Endothelial cell of umbilical vein (primary cell): ENCODE measurements around the gene NEU2. TPM values are rescaled to one million over a fixed set of nuclear protein-coding genes. Genes with fewer than 3 reads are reported as not detected.

Experiments used
- BruUV-seq: library from RNA; stranded (reverse); fragments of 400-500 nt; replicated peaks from 2 replicates; lab custom pipeline; 2021; lab: Mats Ljungman, UMichigan
- CTCF ChIA-PET: fragments of 300-600, 350-600 bp; sonication (Branson Sonifier 250); formaldehyde crosslinking; loops from one replicate; lab custom pipeline; 2021; ENCODE audit warnings: antibody characterized with exemption, inconsistent platforms; lab: Charles Lee
- POLR2A ChIA-PET: fragments of 300-600, 350-600 bp; sonication (Branson Sonifier 250); formaldehyde crosslinking; loops from one replicate; lab custom pipeline; 2021; ENCODE audit warnings: antibody characterized with exemption, inconsistent platforms; lab: Charles Lee
- DNase-seq: peaks from one replicate; pipeline ENCODE4 v3.0.0-alpha.2; 2011; ENCODE audit warnings: low read depth, low spot score
- FAIRE-seq: peaks from 2 replicates; lab custom pipeline; 2011; peaks lifted over from hg19 to GRCh38; lab: Jason Lieb, UNC
- H2AFZ ChIP-seq: 2 replicates; pipeline ENCODE4 v1.6.0; 2012; ENCODE audit warnings: low read depth, low read length, control low read depth, inconsistent platforms
- H3K27ac ChIP-seq: 2 replicates; pipeline ENCODE4 v1.5.1; 2011; ENCODE audit warnings: low read depth, mild to moderate bottlenecking, control low read depth, low read length, moderate library complexity; ENCODE audit not compliant: insufficient read depth
- H3K27me3 ChIP-seq, 2 experiments: 2 replicates each; pipeline versions ENCODE4 v1.6.0 to v1.6.1; 2011; ENCODE audit warnings: low read length in 2 of 2, mixed read lengths in 1 of 2; ENCODE audit not compliant: control insufficient read depth in 2 of 2, insufficient read depth in 2 of 2
- H3K36me3 ChIP-seq, 2 experiments: 2 replicates in 1 of 2; 3 replicates in 1 of 2; pipeline ENCODE4 v1.5.1; 2011; ENCODE audit warnings: low read length in 2 of 2, mild to moderate bottlenecking in 1 of 2, moderate library complexity in 1 of 2; ENCODE audit not compliant: control insufficient read depth in 2 of 2, insufficient read depth in 2 of 2; ENCODE audit errors: extremely low read depth in 1 of 2
- H3K4me1 ChIP-seq: 3 replicates; pipeline ENCODE4 v1.5.1; 2011; ENCODE audit warnings: mild to moderate bottlenecking, low read length; ENCODE audit not compliant: control insufficient read depth, insufficient read depth; ENCODE audit errors: extremely low read depth
- H3K4me2 ChIP-seq: 2 replicates; pipeline ENCODE4 v1.6.1; 2011; ENCODE audit warnings: low read length, control low read depth, mixed read lengths; ENCODE audit not compliant: insufficient read depth
- H3K4me3 ChIP-seq, 3 experiments: fragments of 200-600 bp in 1 of 3; sonication (generic), shearing (Covaris generic) in 1 of 3; replicated peaks in 1 of 3; 2 replicates each; pipeline ENCODE4 v1.5.1; 2011 to 2016; ENCODE audit warnings: control low read depth in 3 of 3, low read length in 3 of 3, mild to moderate bottlenecking in 2 of 3, inconsistent platforms in 1 of 3, low read depth in 1 of 3, moderate library complexity in 1 of 3; ENCODE audit not compliant: insufficient read depth in 1 of 3
- H3K79me2 ChIP-seq: 2 replicates; pipeline ENCODE4 v1.6.0; 2012; ENCODE audit warnings: low read length, inconsistent platforms; ENCODE audit not compliant: control insufficient read depth, insufficient read depth
- H3K9ac ChIP-seq: replicated peaks from 2 replicates; pipeline ENCODE3; 2011; ENCODE audit warnings: low read length, control low read depth; ENCODE audit not compliant: insufficient read depth; ENCODE audit errors: extremely low read depth
- H3K9me1 ChIP-seq: replicated peaks from 3 replicates; pipeline ENCODE4 v1.6.0; 2011; ENCODE audit warnings: mild to moderate bottlenecking, low read length; ENCODE audit not compliant: control insufficient read depth, insufficient read depth; ENCODE audit errors: extremely low read depth
- H3K9me3 ChIP-seq: replicated peaks from 2 replicates; pipeline ENCODE4 v1.5.1; 2012; ENCODE audit warnings: low read length, inconsistent platforms; ENCODE audit not compliant: control insufficient read depth, insufficient read depth
- H4K20me1 ChIP-seq: replicated peaks from 2 replicates; pipeline ENCODE3; 2011; ENCODE audit warnings: mild to moderate bottlenecking, low read length; ENCODE audit not compliant: control insufficient read depth, insufficient read depth; ENCODE audit errors: extremely low read depth
- EZH2 ChIP-seq: IDR thresholded peaks from 2 replicates; pipeline ENCODE4 v1.6.1; 2012; ENCODE audit warnings: borderline replicate concordance, low read depth, mild to moderate bottlenecking, moderate library complexity, low read length, inconsistent platforms; ENCODE audit not compliant: severe bottlenecking
- GATA2 ChIP-seq: IDR thresholded peaks from 2 replicates; pipeline ENCODE4 v1.7.0; 2011; ENCODE audit warnings: low read depth, mild to moderate bottlenecking, moderate library complexity, mixed read lengths, low read length; ENCODE audit not compliant: insufficient read length, insufficient read depth
- JUN ChIP-seq: IDR thresholded peaks from 2 replicates; pipeline ENCODE4 v1.6.1; 2011; ENCODE audit warnings: borderline replicate concordance, low read depth; ENCODE audit not compliant: insufficient read length, insufficient read depth
- MYC ChIP-seq: IDR thresholded peaks from one replicate; pipeline ENCODE4 v1.6.1; 2011; ENCODE audit warnings: mild to moderate bottlenecking, low read depth, low read length
- POLR2A ChIP-seq: IDR thresholded peaks from 2 replicates; pipeline ENCODE4 v1.6.1; 2012; ENCODE audit warnings: low read depth, mild to moderate bottlenecking, control low read depth, low read length
- POLR2AphosphoS5 ChIP-seq: IDR thresholded peaks from 2 replicates; pipeline ENCODE4 v1.6.1; 2012; ENCODE audit warnings: low read depth, mild to moderate bottlenecking, control low read depth, low read length, moderate library complexity; ENCODE audit not compliant: insufficient read depth
- dilution Hi-C: fragments of 300-500 bp; cut with MboI; formaldehyde crosslinking; loops from one replicate; pipeline ENCODE4 v1.15.0; 2019; ENCODE audit warnings: low sequenced_read_pairs; ENCODE audit not compliant: extremely low pct_ligation_motif_present
- intact Hi-C: fragments of 100-400 bp; cut with micrococcal nuclease; formaldehyde crosslinking; loops from one replicate; pipeline ENCODE4 v1.10.0; 2022
- polyA plus RNA-seq, 4 experiments: library from polyadenylated mRNA; depleted of rRNA in 3 of 4; stranded (reverse) in 3 of 4; unstranded in 1 of 4; fragments of >200 nt; gene quantifications; 2 replicates each; pipeline versions ENCODE4 v1.2.1 to v1.2.3, GENCODE V29; 2011 to 2012; ENCODE audit warnings: missing spikeins in 1 of 4
- total RNA-seq: library from RNA; stranded (reverse); gene quantifications from 2 replicates; pipeline ENCODE4 v1.2.3, GENCODE V29; 2021
- TF ChIP-seq, protein P1 (sequence below), 2 donors: IDR thresholded peaks; 1 replicate in 1 of 2; 2 replicates in 1 of 2; pipeline ENCODE4 v1.5.1; 2011; ENCODE audit warnings: low read length in 2 of 2, mild to moderate bottlenecking in 2 of 2, moderate library complexity in 2 of 2, control low read depth in 1 of 2, inconsistent platforms in 1 of 2, low read depth in 1 of 2; ENCODE audit not compliant: insufficient read depth in 1 of 2; ENCODE audit errors: extremely low read depth in 1 of 2
- TF ChIP-seq, protein P2 (sequence below): IDR thresholded peaks from 2 replicates; pipeline ENCODE4 v1.6.1; 2011; ENCODE audit not compliant: insufficient read depth, insufficient read length

NEU2 gene
- total and polyA plus RNA-seq, 2 donors (not counting 3 experiments of a cell fraction or from before 2014, with no cell fraction given): not detected

DNA sequence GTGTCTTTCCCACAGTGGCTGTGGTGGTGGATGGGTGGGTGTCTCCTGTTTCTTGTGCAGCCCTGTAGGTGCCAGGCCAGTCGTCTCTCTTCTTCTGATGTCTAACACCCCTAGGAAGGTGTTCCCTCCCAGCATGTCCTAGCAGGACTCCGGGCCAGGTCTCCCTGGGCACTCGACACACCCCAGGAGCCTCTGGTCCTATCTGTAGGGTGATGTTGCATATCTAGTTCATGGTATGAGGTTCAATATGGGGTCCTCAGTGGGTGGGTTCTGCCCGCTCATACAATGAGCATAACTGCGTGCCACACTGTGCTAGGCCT lies 33.8 kb upstream of the NEU2 start:
- no peaks in the 10 kb centered on the region for H4K20me1 ChIP-seq
- H3K4me1 ChIP-seq: no peaks in the 10 kb centered on the region
- H3K4me2 ChIP-seq: no peak overlapping the region
- TF ChIP-seq POLR2A: no peak
- no peak for TF ChIP-seq POLR2AphosphoS5
- TF ChIP-seq, protein P1, sequence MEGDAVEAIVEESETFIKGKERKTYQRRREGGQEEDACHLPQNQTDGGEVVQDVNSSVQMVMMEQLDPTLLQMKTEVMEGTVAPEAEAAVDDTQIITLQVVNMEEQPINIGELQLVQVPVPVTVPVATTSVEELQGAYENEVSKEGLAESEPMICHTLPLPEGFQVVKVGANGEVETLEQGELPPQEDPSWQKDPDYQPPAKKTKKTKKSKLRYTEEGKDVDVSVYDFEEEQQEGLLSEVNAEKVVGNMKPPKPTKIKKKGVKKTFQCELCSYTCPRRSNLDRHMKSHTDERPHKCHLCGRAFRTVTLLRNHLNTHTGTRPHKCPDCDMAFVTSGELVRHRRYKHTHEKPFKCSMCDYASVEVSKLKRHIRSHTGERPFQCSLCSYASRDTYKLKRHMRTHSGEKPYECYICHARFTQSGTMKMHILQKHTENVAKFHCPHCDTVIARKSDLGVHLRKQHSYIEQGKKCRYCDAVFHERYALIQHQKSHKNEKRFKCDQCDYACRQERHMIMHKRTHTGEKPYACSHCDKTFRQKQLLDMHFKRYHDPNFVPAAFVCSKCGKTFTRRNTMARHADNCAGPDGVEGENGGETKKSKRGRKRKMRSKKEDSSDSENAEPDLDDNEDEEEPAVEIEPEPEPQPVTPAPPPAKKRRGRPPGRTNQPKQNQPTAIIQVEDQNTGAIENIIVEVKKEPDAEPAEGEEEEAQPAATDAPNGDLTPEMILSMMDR (IDR thresholded peaks at IDR 0.05; ENCODE audit: extremely low read depth in 1 of 2, insufficient read depth in 1 of 2, low read depth in 1 of 2, low read length in 2 of 2): no peak
- no peak for TF ChIP-seq GATA2
- TF ChIP-seq MYC: no peak
- TF ChIP-seq, protein P2, sequence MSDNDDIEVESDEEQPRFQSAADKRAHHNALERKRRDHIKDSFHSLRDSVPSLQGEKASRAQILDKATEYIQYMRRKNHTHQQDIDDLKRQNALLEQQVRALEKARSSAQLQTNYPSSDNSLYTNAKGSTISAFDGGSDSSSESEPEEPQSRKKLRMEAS: no peak
- no peak for TF ChIP-seq JUN
- no peak for TF ChIP-seq EZH2
- no peak for FAIRE-seq
- no peak overlapping the region for H3K27ac ChIP-seq
- H3K79me2 ChIP-seq: no peaks in the 10 kb centered on the region
- DNase-seq: no peak
- dilution Hi-C loops (no loop called here), intact Hi-C loops (no loop called here)
- BruUV-seq: no TSS peak
- no peaks in the 10 kb centered on the region for H3K9me3 ChIP-seq
- H3K36me3 ChIP-seq: no peaks in the 10 kb centered on the region
- ChIA-PET CTCF (no interaction called here), POLR2A (no interaction called here)
- no peak overlapping the region for H2AFZ ChIP-seq
- H3K9ac ChIP-seq: no peak overlapping the region
- no peak overlapping the region for H3K4me3 ChIP-seq
- no peaks in the 10 kb centered on the region for H3K9me1 ChIP-seq
- H3K27me3 ChIP-seq: no peaks in the 10 kb centered on the region
